IPS-20b (cell line): ENCODE data around the gene KAT2B.
"Not testable (repeated sequence)": the region's sequence is repeated elsewhere in the genome, so short reads cannot be mapped to it uniquely, and the experiment has no call there.

Experiments
- H3K27ac ChIP-seq: one replicate; pipeline ENCODE4 v1.5.1; 2013; ENCODE audit warnings: low read length
- H3K27me3 ChIP-seq: 2 replicates; pipeline ENCODE4 v1.6.1; 2013; ENCODE audit warnings: mild to moderate bottlenecking, low read length, inconsistent platforms; ENCODE audit not compliant: insufficient read depth
- H3K36me3 ChIP-seq: 2 replicates; pipeline ENCODE4 v1.6.1; 2013; ENCODE audit warnings: low read depth, mild to moderate bottlenecking, inconsistent platforms, low read length, moderate library complexity; ENCODE audit not compliant: insufficient read depth
- H3K4me1 ChIP-seq: 2 replicates; pipeline ENCODE4 v1.6.1; 2013; ENCODE audit warnings: mild to moderate bottlenecking, control low read depth, inconsistent platforms, low read length, moderate library complexity; ENCODE audit not compliant: insufficient read depth
- H3K4me3 ChIP-seq: 2 replicates; pipeline ENCODE4 v1.5.1; 2013; ENCODE audit warnings: mild to moderate bottlenecking, low read length, inconsistent platforms
- H3K9ac ChIP-seq: 2 replicates; pipeline ENCODE4 v1.6.1; 2013; ENCODE audit warnings: low read depth, mild to moderate bottlenecking, inconsistent platforms, low read length, moderate library complexity
- H3K9me3 ChIP-seq: 2 replicates; pipeline ENCODE4 v1.6.1; 2013; ENCODE audit warnings: mild to moderate bottlenecking, low read depth, low read length, inconsistent platforms; ENCODE audit not compliant: insufficient read depth

Gene KAT2B

DNA sequence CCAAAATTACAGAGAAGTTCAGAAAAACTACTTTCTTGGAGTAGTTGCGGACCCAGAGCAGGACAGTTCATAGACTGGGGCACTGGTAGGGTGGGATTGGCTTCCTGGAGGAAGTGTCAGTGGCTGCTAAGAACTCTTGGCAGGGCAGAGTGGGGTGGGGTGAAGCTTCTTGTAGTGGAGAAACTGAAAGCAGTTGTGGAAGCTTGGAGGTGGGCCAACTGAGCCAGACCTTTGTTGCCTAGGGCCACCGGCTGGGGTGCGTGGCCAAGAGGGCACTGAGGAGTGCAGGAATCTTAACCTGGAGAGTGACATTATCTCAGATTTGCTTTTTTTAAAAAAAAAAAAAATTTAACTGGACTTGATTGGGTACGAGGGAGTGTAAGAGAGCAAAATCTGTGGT is 3.1 kb downstream of the KAT2B start:
- H3K27me3 ChIP-seq: peaks cover 24% of the 10 kb centered on the region
- H3K9ac ChIP-seq: no peak overlapping the region
- H3K36me3 ChIP-seq: no peaks in the 10 kb centered on the region
- no peak overlapping the region for H3K4me3 ChIP-seq
- no peak overlapping the region for H3K27ac ChIP-seq
- peaks cover 6% of the 10 kb centered on the region; the same call in 1 of the 2 replicates for H3K4me1 ChIP-seq
- no peaks in the 10 kb centered on the region for H3K9me3 ChIP-seq

DNA sequence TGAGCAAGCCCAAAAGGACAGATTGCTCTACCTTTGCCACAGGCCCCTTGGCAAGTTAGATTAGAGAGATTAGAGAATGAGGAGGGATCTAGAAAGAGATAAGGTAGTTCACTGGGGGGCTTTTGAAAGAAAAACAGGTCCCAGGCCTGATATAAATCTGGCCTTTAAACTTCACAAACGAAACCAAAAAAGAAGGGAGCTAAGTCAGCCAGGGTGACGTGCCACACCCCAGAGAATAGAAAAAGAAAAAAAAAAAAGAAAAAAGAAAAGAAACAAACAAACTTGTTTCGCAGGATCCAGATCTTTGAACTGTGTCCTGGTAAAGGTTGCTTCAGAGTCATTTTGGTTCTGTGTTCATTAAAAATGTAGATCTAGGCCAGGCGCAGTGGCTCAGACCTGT is 3.6 kb downstream of the KAT2B start:
- Histone ChIP-seq H3K27me3 (peaks cover 20% of the 10 kb centered on the region), H3K4me3 (no peak overlapping the region), H3K9me3 (no peaks in the 10 kb centered on the region), H3K36me3 (no peaks in the 10 kb centered on the region), H3K9ac (no peak overlapping the region), H3K27ac (no peak overlapping the region), H3K4me1 (peaks cover 5% of the 10 kb centered on the region; the same call in 1 of the 2 replicates)

GRCh38 chr3:20045141-20045540 is 4.9 kb downstream of the KAT2B start:
- peaks cover 14% of the 10 kb centered on the region; the same call in 1 of the 2 replicates for H3K27me3 ChIP-seq
- not testable (repeated sequence) for H3K4me1 ChIP-seq, H3K4me3 ChIP-seq, H3K9me3 ChIP-seq, H3K9ac ChIP-seq, H3K27ac ChIP-seq, H3K36me3 ChIP-seq

GRCh38 chr3:20046556-20046955 is 6.3 kb downstream of the KAT2B start:
- Histone ChIP-seq H3K36me3 (no peaks in the 10 kb centered on the region), H3K27me3 (peaks cover 7% of the 10 kb centered on the region; the same call in 1 of the 2 replicates), H3K4me3 (no peak overlapping the region), H3K27ac (no peak overlapping the region), H3K9ac (no peak overlapping the region), H3K9me3 (no peaks in the 10 kb centered on the region), H3K4me1 (no peaks in the 10 kb centered on the region)

- Histone ChIP-seq H3K4me1 (no peaks in the 10 kb centered on the region), H3K27me3 (no peaks in the 10 kb centered on the region), H3K36me3 (no peaks in the 10 kb centered on the region), H3K27ac (no peak overlapping the region), H3K9me3 (no peaks in the 10 kb centered on the region), H3K9ac (no peak overlapping the region), H3K4me3 (no peak overlapping the region)
Observed at GRCh38 chr3:20047341-20047779, 7.1 kb downstream of the KAT2B start.

- Histone ChIP-seq H3K27ac (no peak overlapping the region), H3K27me3 (no peaks in the 10 kb centered on the region), H3K36me3 (no peaks in the 10 kb centered on the region), H3K4me3 (no peak overlapping the region), H3K9me3 (no peaks in the 10 kb centered on the region), H3K9ac (no peak overlapping the region), H3K4me1 (no peaks in the 10 kb centered on the region)
Observed at GRCh38 chr3:20047976-20048883, 8.0 kb downstream of the KAT2B start.

DNA sequence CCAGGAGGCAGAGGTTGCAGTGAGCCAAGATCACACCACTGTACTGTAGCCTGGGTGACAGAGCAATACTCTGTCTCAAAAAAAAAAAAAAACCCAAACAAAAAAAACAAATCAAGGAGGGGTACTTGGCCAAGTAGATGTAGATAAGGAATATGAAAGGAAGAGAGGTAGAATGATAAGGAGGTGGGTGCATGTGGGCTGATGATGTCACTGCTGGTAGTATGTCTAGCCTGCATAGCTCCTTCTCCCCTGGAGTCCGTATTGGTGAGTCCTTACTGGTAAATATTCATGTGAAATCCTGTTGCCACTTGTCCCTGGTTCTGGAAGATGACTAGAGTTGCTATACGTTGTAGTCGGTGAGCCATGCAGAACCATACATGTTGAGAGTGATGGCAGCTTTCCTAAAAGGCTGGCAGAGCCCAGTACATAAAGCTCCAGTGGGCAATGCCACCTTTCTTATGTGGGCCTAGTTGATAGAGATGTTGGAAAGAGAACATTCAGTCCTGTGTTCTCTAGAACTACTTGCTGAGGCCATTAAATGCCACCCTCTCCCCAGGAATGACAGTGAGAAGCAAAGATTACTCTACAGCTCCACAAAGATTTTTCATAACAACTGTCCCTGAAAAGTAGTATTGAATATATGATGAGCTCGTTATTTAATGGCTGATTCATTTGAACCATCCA is 11.0 kb downstream of the KAT2B start:
- no peak overlapping the region for H3K4me3 ChIP-seq
- peaks cover 7% of the 10 kb centered on the region; the same call in 1 of the 2 replicates for H3K4me1 ChIP-seq
- H3K27me3 ChIP-seq: no peaks in the 10 kb centered on the region
- no peak overlapping the region for H3K9ac ChIP-seq
- no peak overlapping the region for H3K27ac ChIP-seq
- no peaks in the 10 kb centered on the region for H3K36me3 ChIP-seq
- no peaks in the 10 kb centered on the region for H3K9me3 ChIP-seq

- Histone ChIP-seq H3K4me3 (no peak overlapping the region), H3K27ac (no peak overlapping the region), H3K36me3 (no peaks in the 10 kb centered on the region), H3K9me3 (no peaks in the 10 kb centered on the region), H3K4me1 (peaks cover 7% of the 10 kb centered on the region; the same call in 1 of the 2 replicates), H3K9ac (no peak overlapping the region), H3K27me3 (no peaks in the 10 kb centered on the region)
Observed at GRCh38 chr3:20052851-20053250, 12.6 kb downstream of the KAT2B start.

DNA sequence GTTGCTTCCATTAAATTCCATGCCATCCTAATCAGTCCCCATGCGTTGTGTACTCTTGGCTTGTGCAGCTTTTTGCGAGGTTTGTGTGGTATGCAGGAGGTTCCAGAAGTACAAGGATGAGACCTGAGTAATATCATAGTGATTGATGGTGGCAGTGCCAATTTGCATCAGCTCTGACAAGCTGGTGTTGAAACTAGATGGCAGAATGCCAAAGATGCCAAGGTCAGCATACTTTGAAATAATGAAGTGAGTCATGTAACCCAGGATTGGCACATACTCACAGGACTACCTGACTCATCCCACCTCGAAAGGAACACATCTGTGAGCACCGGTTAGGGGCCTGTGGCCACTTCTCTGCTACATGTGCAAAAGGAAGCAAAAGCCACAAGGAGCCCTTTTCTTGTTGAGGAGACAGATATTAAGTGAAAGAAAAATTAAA is 14.3 kb downstream of the KAT2B start:
- Histone ChIP-seq H3K4me3 (no peak overlapping the region), H3K27ac (no peak overlapping the region), H3K4me1 (peaks cover 7% of the 10 kb centered on the region; the same call in 1 of the 2 replicates), H3K36me3 (no peaks in the 10 kb centered on the region), H3K9ac (no peak overlapping the region), H3K27me3 (no peaks in the 10 kb centered on the region), H3K9me3 (no peaks in the 10 kb centered on the region)

DNA sequence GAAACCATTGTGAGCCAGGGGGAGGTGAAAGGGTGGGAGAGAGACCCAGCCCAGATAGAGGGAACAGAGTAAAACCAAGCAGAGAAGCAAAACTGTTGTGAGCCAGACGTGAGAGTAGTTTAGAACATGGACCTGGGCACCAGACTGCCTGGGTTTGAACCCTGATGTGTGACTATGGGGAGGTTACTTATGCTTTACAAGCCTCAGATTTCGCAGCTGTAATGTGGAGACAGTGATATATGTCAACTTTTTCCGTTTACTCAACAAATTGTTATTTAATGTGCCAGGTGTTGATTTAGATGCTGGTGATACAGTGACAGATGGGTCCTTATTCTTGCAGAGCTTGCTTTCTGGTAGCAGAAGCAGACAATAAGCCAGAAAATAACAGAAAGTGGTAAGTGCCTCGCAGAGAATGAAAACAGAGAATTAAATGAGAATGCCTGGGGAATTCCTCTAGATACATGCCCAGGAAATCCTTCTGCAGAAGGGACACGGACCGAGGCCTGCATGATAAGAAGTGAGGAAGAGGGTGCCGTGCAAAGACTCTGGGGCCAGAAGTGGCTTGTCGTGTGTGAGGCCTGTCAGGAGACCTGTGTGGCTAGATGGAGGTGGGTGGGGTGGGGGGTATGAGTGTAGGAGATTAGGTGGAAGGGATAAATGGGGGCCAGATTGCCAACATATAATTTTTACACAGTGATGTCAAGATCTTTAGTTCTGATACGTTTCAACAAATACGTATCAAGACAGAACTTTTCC is 15.0 kb downstream of the KAT2B start:
- H3K4me1 ChIP-seq: peaks cover 7% of the 10 kb centered on the region; the same call in 1 of the 2 replicates
- H3K27ac ChIP-seq: no peak overlapping the region
- no peaks in the 10 kb centered on the region for H3K9me3 ChIP-seq
- H3K9ac ChIP-seq: no peak overlapping the region
- no peaks in the 10 kb centered on the region for H3K27me3 ChIP-seq
- H3K36me3 ChIP-seq: no peaks in the 10 kb centered on the region
- no peak overlapping the region for H3K4me3 ChIP-seq

DNA sequence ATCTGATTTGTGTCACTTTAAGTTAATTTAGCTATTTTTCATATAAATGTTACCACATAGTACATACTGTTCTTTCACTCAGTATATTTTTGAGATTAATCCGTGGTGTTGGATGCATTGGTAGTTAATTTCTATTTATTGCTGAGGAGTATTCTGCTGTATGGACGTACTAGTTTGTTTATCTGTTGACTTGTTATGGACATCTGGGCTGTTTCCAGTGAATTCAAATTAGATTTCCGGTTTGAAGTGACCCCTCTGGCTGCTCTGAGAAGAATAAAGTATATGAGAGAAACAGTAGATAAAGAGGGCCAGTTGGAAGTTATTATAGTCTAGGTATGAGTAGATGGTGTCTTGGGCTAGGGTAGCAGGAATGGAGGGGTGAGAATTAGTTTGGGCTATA is 15.6 kb downstream of the KAT2B start:
- H3K27ac ChIP-seq: no peak overlapping the region
- peaks cover 7% of the 10 kb centered on the region; the same call in 1 of the 2 replicates for H3K4me1 ChIP-seq
- H3K9me3 ChIP-seq: no peaks in the 10 kb centered on the region
- no peak overlapping the region for H3K9ac ChIP-seq
- no peaks in the 10 kb centered on the region for H3K36me3 ChIP-seq
- no peaks in the 10 kb centered on the region for H3K27me3 ChIP-seq
- no peak overlapping the region for H3K4me3 ChIP-seq
